Fibroblast of lung (primary cell): ENCODE results near the gene C1orf116. TPM values are rescaled to one million over a fixed set of nuclear protein-coding genes. Genes with fewer than 3 reads are reported as not detected.

Source experiments
- DNase-seq, 2 donors: peaks; one replicate each; pipeline versions ENCODE4 v3.0.0 to v3.0.0-alpha.2; 2010; ENCODE audit warnings: low read depth in 2 of 2
- H2AFZ ChIP-seq: 2 replicates; pipeline ENCODE4 v1.5.1; 2012; ENCODE audit warnings: low read length, control low read depth, inconsistent platforms
- H3K27ac ChIP-seq: 2 replicates; pipeline ENCODE4 v1.5.1; 2011; ENCODE audit warnings: low read length, control low read depth; ENCODE audit not compliant: insufficient read depth
- H3K27me3 ChIP-seq: 2 replicates; pipeline ENCODE4 v1.5.1; 2011; ENCODE audit warnings: mild to moderate bottlenecking, low read length; ENCODE audit not compliant: control insufficient read depth, insufficient read depth
- H3K36me3 ChIP-seq: 2 replicates; pipeline ENCODE4 v1.5.1; 2011; ENCODE audit warnings: low read length; ENCODE audit not compliant: control insufficient read depth, insufficient read depth
- H3K4me1 ChIP-seq: 2 replicates; pipeline ENCODE4 v1.5.1; 2011; ENCODE audit warnings: low read length; ENCODE audit not compliant: control insufficient read depth, insufficient read depth; ENCODE audit errors: extremely low read depth
- H3K4me2 ChIP-seq: 2 replicates; pipeline ENCODE4 v1.5.1; 2011; ENCODE audit warnings: low read length, control low read depth; ENCODE audit not compliant: insufficient read depth; ENCODE audit errors: extremely low read depth
- H3K4me3 ChIP-seq, 4 experiments: fragments of 200-600 bp in 1 of 4; sonication (generic) in 1 of 4; replicated peaks in 1 of 4; 2 replicates each; pipeline ENCODE4 v1.5.1; 2011 to 2016; ENCODE audit warnings: low read length in 4 of 4, low read depth in 3 of 4, mild to moderate bottlenecking in 3 of 4, control low read depth in 2 of 4, inconsistent platforms in 1 of 4, mixed read lengths in 1 of 4; ENCODE audit not compliant: insufficient read depth in 1 of 4; ENCODE audit errors: control extremely low read depth in 1 of 4
- H3K79me2 ChIP-seq: 2 replicates; pipeline ENCODE4 v1.5.1; 2012; ENCODE audit warnings: mild to moderate bottlenecking, low read length, inconsistent platforms; ENCODE audit not compliant: control insufficient read depth, insufficient read depth
- H3K9ac ChIP-seq: 2 replicates; pipeline ENCODE4 v1.5.1; 2011; ENCODE audit warnings: mild to moderate bottlenecking, low read length, control low read depth; ENCODE audit not compliant: insufficient read depth
- H3K9me3 ChIP-seq: 2 replicates; pipeline ENCODE4 v1.5.1; 2012; ENCODE audit warnings: low read depth, low read length; ENCODE audit not compliant: control insufficient read depth, insufficient read depth
- H4K20me1 ChIP-seq: 2 replicates; pipeline ENCODE4 v1.5.1; 2011; ENCODE audit warnings: low read length; ENCODE audit not compliant: control insufficient read depth, insufficient read depth; ENCODE audit errors: extremely low read depth
- CTCF ChIP-seq, 2 donors: IDR thresholded peaks in 1 of 2; conservative IDR thresholded peaks in 1 of 2; 1 replicate in 1 of 2; 2 replicates in 1 of 2; pipeline ENCODE4 v1.5.1; 2011 to 2012; ENCODE audit warnings: low read length in 2 of 2, control low read depth in 1 of 2, inconsistent platforms in 1 of 2, low read depth in 1 of 2, mild to moderate bottlenecking in 1 of 2
- EZH2 ChIP-seq: IDR thresholded peaks from 2 replicates; pipeline ENCODE4 v1.5.1; 2012; ENCODE audit warnings: low read length, control low read depth, mild to moderate bottlenecking; ENCODE audit errors: missing control alignments
- polyA plus RNA-seq, 2 donors: library from polyadenylated mRNA; depleted of rRNA in 1 of 2; stranded (reverse) in 1 of 2; unstranded in 1 of 2; fragments of >200 nt; gene quantifications; 2 replicates each; pipeline ENCODE4 v1.2.1, GENCODE V29; 2011 to 2012; ENCODE audit warnings: missing spikeins in 1 of 2
- total RNA-seq: library from RNA; depleted of rRNA; stranded (reverse); fragments of >200 nt; gene quantifications from 2 replicates; pipeline ENCODE4 v1.2.1, GENCODE V29; 2014

The C1orf116 gene
- total and polyA plus RNA-seq, 2 donors (not counting 1 experiment from before 2014, with no cell fraction given) = 0.06 TPM; not detected in 1

GRCh38 chr1:206985162-206985749, 47.3 kb downstream of the C1orf116 start:
- no peak for DNase-seq
- Histone ChIP-seq H3K4me2 (no peak overlapping the region), H3K4me1 (no peaks in the 10 kb centered on the region), H3K27me3 (peaks cover 15% of the 10 kb centered on the region), H2AFZ (no peak overlapping the region), H3K4me3 (no peak overlapping the region), H3K79me2 (no peaks in the 10 kb centered on the region), H3K27ac (no peak overlapping the region), H3K9me3 (no peaks in the 10 kb centered on the region), H4K20me1 (no peaks in the 10 kb centered on the region), H3K9ac (no peak overlapping the region), H3K36me3 (no peaks in the 10 kb centered on the region)
- TF ChIP-seq EZH2 (no peak), CTCF (conservative IDR thresholded peaks at IDR 0.05 in 1 of 2, IDR thresholded peaks at IDR 0.05 in 1 of 2; ENCODE audit: low read depth in 1 of 2, low read length in 2 of 2) (no peak)

GRCh38 chr1:206982216-206982615, 50.3 kb downstream of the C1orf116 start:
- H3K79me2 ChIP-seq = no peaks in the 10 kb centered on the region

More at GRCh38 chr1:206982216-206982615, 50.3 kb downstream of the C1orf116 start:
- Histone ChIP-seq H3K27ac (no peak overlapping the region), H3K9ac (no peak overlapping the region), H3K27me3 (peaks cover 18% of the 10 kb centered on the region), H3K36me3 (no peaks in the 10 kb centered on the region), H2AFZ (no peak overlapping the region), H3K4me3 (no peak overlapping the region), H3K9me3 (no peaks in the 10 kb centered on the region), H4K20me1 (no peaks in the 10 kb centered on the region), H3K4me1 (no peaks in the 10 kb centered on the region), H3K4me2 (no peak overlapping the region)
- TF ChIP-seq EZH2 = no peak
- TF ChIP-seq CTCF (conservative IDR thresholded peaks at IDR 0.05 in 1 of 2, IDR thresholded peaks at IDR 0.05 in 1 of 2; ENCODE audit: low read depth in 1 of 2, low read length in 2 of 2) = peak; percentile 65 to 74
- peak; percentile 13 to 33 for DNase-seq
